Lung (tissue), 12 donors: ENCODE data around the gene DAGLB. TPM values are rescaled to one million over a fixed set of nuclear protein-coding genes. Genes with fewer than 3 reads are reported as not detected.

Source experiments
- ATAC-seq: fragments of 200-7000 bp; cut with Tn5 transposase; one replicate; pipeline ENCODE4 v1.9.1; 2020; ENCODE audit warnings: moderate number of reproducible peaks; ENCODE audit not compliant: insufficient read depth, low FRiP score
- DNase-seq, 3 donors: peaks; one replicate each; pipeline ENCODE4 v3.0.0-alpha.2; 2013 to 2017
- H3K27ac ChIP-seq, 2 donors: one replicate each; pipeline ENCODE4 v1.5.1; 2013; ENCODE audit warnings: mild to moderate bottlenecking in 2 of 2, moderate library complexity in 2 of 2, control low read depth in 1 of 2, inconsistent platforms in 1 of 2, low read depth in 1 of 2, low read length in 1 of 2
- H3K27me3 ChIP-seq, 3 donors: one replicate each; pipeline ENCODE4 v1.5.1; 2013; ENCODE audit warnings: low read length in 2 of 3; ENCODE audit not compliant: control insufficient read depth in 3 of 3, insufficient read depth in 3 of 3
- H3K36me3 ChIP-seq, 4 donors: one replicate each; pipeline ENCODE4 v1.5.1; 2013; ENCODE audit warnings: low read length in 4 of 4, mild to moderate bottlenecking in 1 of 4, moderate library complexity in 1 of 4; ENCODE audit not compliant: control insufficient read depth in 4 of 4, insufficient read depth in 4 of 4
- H3K4me1 ChIP-seq, 5 donors: one replicate each; pipeline ENCODE4 v1.5.1; 2013; ENCODE audit warnings: low read length in 5 of 5, mild to moderate bottlenecking in 2 of 5, moderate library complexity in 1 of 5; ENCODE audit not compliant: control insufficient read depth in 5 of 5, insufficient read depth in 5 of 5
- H3K4me3 ChIP-seq: one replicate; pipeline ENCODE4 v1.5.1; 2013; ENCODE audit warnings: mild to moderate bottlenecking, control low read depth, moderate library complexity
- H3K9ac ChIP-seq, 2 donors: one replicate each; pipeline ENCODE4 v1.5.1; 2013; ENCODE audit warnings: low read length in 2 of 2, control low read depth in 1 of 2; ENCODE audit not compliant: insufficient read depth in 1 of 2
- H3K9me3 ChIP-seq, 4 donors: one replicate each; pipeline ENCODE4 v1.5.1; 2013; ENCODE audit warnings: low read length in 3 of 4, mild to moderate bottlenecking in 1 of 4, moderate library complexity in 1 of 4; ENCODE audit not compliant: control insufficient read depth in 4 of 4, insufficient read depth in 3 of 4
- CTCF ChIP-seq: IDR thresholded peaks from 2 replicates; pipeline ENCODE4 v1.5.1; 2012; ENCODE audit warnings: mild to moderate bottlenecking; ENCODE audit errors: control extremely low read depth, extremely low read depth
- WGBS, 2 donors: extraction: QIAGEN DNeasy Blood & Tissue Kit; methylation state at CpG; one replicate each; pipeline ENCODE4 v1.1.7; 2013; 5-methylcytosine and 5-hydroxymethylcytosine counted together
- polyA plus RNA-seq, 2 donors: library from polyadenylated mRNA; stranded (reverse); fragments of 200-250 nt; gene quantifications; one replicate each; pipeline ENCODE4 v1.2.1, GENCODE V29; 2013
- total RNA-seq, 2 donors: library from RNA; depleted of rRNA in 1 of 2; stranded (reverse); fragments of >200 nt in 1 of 2; gene quantifications; one replicate each; pipeline ENCODE4 v1.2.1, GENCODE V29; 2014 to 2021
- donor health status: control.
- donor health status: control.
- donor health status: Bipolar disorder and iron deficiency.
- donor health status: healthy.
- donor health status: DM: yes; HTN: yes; CAD: no.

DAGLB gene
- total and polyA plus RNA-seq, 4 donors: 13.9 to 43.3 (median 19.4) TPM

GRCh38 chr7:6437251-6437650 is 10.5 kb downstream of the DAGLB start:
- no peak overlapping the region for H3K27ac ChIP-seq
- H3K27me3 ChIP-seq: no peaks in the 10 kb centered on the region
- no peak for ATAC-seq
- peaks cover 0 to 1% (median 0%) of the 10 kb centered on the region in 4 donors for H3K9me3 ChIP-seq
- H3K4me3 ChIP-seq: no peak overlapping the region
- DNase-seq: no peak
- no peak overlapping the region for H3K9ac ChIP-seq
- peaks cover 0 to 12% (median 6%) of the 10 kb centered on the region in 4 donors for H3K36me3 ChIP-seq
- TF ChIP-seq CTCF: no peak
- peaks cover 0 to 8% (median 0%) of the 10 kb centered on the region in 5 donors for H3K4me1 ChIP-seq
- WGBS, 2 donors: 86 to 88% methylated on average over 6 of the region's 6 CpGs

GRCh38 chr7:6436385-6436685 is 11.4 kb downstream of the DAGLB start:
- H3K4me3 ChIP-seq: no peak overlapping the region
- H3K4me1 ChIP-seq: peaks cover 0 to 3% (median 0%) of the 10 kb centered on the region in 5 donors
- DNase-seq: peak in 1 of 3 donors; percentile 26

GRCh38 chr7:6435486-6436384 is 12.0 kb downstream of the DAGLB start:
- Histone ChIP-seq H3K4me1 (peaks cover 0 to 3% (median 0%) of the 10 kb centered on the region in 5 donors), H3K27ac (peak overlapping the region in 1 of 2 donors; percentile 74), H3K9ac (no peak overlapping the region), H3K9me3 (peaks cover 0 to 1% (median 0%) of the 10 kb centered on the region in 4 donors), H3K27me3 (no peaks in the 10 kb centered on the region), H3K4me3 (no peak overlapping the region), H3K36me3 (peaks cover 0 to 16% (median 2%) of the 10 kb centered on the region in 4 donors)
- DNase-seq (peak; percentile 77 to 82 (median 81)), ATAC-seq (peak; percentile 88)
- WGBS, 2 donors: 15 to 30% methylated on average over 27 of the region's 27 CpGs
- peak; percentile 77 for TF ChIP-seq CTCF

More at GRCh38 chr7:6436385-6436685, 11.4 kb downstream of the DAGLB start:
- TF ChIP-seq CTCF: no peak
- no peak for ATAC-seq
- peaks cover 0 to 1% (median 0%) of the 10 kb centered on the region in 4 donors for H3K9me3 ChIP-seq
- H3K27ac ChIP-seq: peak overlapping the region in 1 of 2 donors; percentile 74
- H3K9ac ChIP-seq: no peak overlapping the region
- H3K27me3 ChIP-seq: no peaks in the 10 kb centered on the region
- peaks cover 0 to 12% (median 2%) of the 10 kb centered on the region in 4 donors for H3K36me3 ChIP-seq
- whole genome bisulfite sequencing, 2 donors: 21 to 51% methylated on average over 10 of the region's 10 CpGs
